HCT116 (cell line): Measurements from ENCODE around the gene CADM3.

Source experiments
- ATF3 ChIP-seq: IDR thresholded peaks from 2 replicates; pipeline ENCODE4 v1.6.1; 2012
- CEBPB ChIP-seq: IDR thresholded peaks from 2 replicates; pipeline ENCODE4 v1.6.1; 2012; ENCODE audit warnings: low read depth
- CTCF ChIP-seq, 3 experiments: fragments of 200-600 bp in 1 of 3; sonication (generic) in 1 of 3; IDR thresholded peaks in 2 of 3; conservative IDR thresholded peaks in 1 of 3; 2 replicates each; pipeline ENCODE4 v1.5.1; 2012 to 2017; ENCODE audit warnings: low read depth in 2 of 3, low read length in 2 of 3, antibody characterized with exemption in 1 of 3, borderline replicate concordance in 1 of 3, control low read depth in 1 of 3, mild to moderate bottlenecking in 1 of 3, mixed read lengths in 1 of 3, mixed run types in 1 of 3, moderate library complexity in 1 of 3; ENCODE audit not compliant: insufficient read depth in 1 of 3
- EGR1 ChIP-seq: IDR thresholded peaks from 2 replicates; pipeline ENCODE4 v1.6.1; 2012; ENCODE audit warnings: low read depth
- ELF1 ChIP-seq: IDR thresholded peaks from 2 replicates; pipeline ENCODE4 v1.6.1; 2012; ENCODE audit warnings: low read depth, borderline replicate concordance
- EZH2 ChIP-seq: fragments of 200-600 bp; sonication (generic); IDR thresholded peaks from 2 replicates; pipeline ENCODE4 v1.6.1; 2017; ENCODE audit warnings: antibody characterized with exemption, mixed run types
- EZH2phosphoT487 ChIP-seq: fragments of 200-600 bp; IDR thresholded peaks from 2 replicates; pipeline ENCODE4 v1.6.1; 2018; ENCODE audit warnings: antibody characterized with exemption, borderline replicate concordance
- FOSL1 ChIP-seq: IDR thresholded peaks from 2 replicates; pipeline ENCODE4 v1.6.1; 2012; ENCODE audit warnings: low read depth
- POLR2A ChIP-seq: IDR thresholded peaks from 2 replicates; pipeline ENCODE4 v1.7.0; 2011; ENCODE audit warnings: borderline replicate concordance; ENCODE audit not compliant: insufficient read depth, insufficient read length; ENCODE audit errors: extremely low read depth
- POLR2AphosphoS5 ChIP-seq: IDR thresholded peaks from 2 replicates; pipeline ENCODE4 v1.6.1; 2011; ENCODE audit warnings: mild to moderate bottlenecking, low read depth, low read length, moderate library complexity
- RAD21 ChIP-seq: IDR thresholded peaks from 2 replicates; pipeline ENCODE4 v1.6.1; 2012; ENCODE audit warnings: low read depth, mild to moderate bottlenecking
- YY1 ChIP-seq: IDR thresholded peaks from 2 replicates; pipeline ENCODE4 v1.6.1; 2011; ENCODE audit warnings: low read length, low read depth, moderate library complexity, mild to moderate bottlenecking; ENCODE audit not compliant: insufficient replicate concordance; ENCODE audit errors: extremely low read depth
- ZBTB33 ChIP-seq: IDR thresholded peaks from 2 replicates; pipeline ENCODE4 v1.6.1; 2011; ENCODE audit warnings: mild to moderate bottlenecking, low read length, moderate library complexity; ENCODE audit not compliant: insufficient replicate concordance; ENCODE audit errors: extremely low read depth
- TF ChIP-seq, protein P1 (sequence below): IDR thresholded peaks from 2 replicates; pipeline ENCODE4 v1.6.1; 2012; ENCODE audit warnings: low read depth

DNA sequence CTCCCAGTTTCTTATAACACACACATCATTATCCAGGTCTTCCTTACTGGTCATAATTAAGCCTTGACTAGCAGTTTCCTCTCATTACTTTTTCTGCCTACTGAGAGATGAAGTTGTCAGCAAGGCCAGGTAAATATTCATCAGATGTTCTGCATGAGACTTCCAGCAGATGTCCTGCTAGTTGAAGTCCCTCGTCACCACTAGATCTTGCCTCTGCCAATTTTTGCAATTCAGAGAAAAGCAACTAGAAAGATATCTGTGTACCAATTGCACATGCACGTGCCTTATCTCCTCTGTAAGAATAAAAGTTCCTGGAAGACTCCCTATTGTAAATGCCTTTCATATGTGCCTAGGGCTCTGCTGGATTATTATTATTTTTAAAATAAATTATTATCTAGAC is 51.6 kb downstream of the CADM3 start:
- TF ChIP-seq ELF1 = no peak
- no peak for TF ChIP-seq ZBTB33
- TF ChIP-seq CTCF (IDR thresholded peaks at IDR 0.05 in 2 of 3, conservative IDR thresholded peaks at IDR 0.05 in 1 of 3; ENCODE audit: borderline replicate concordance in 1 of 3, insufficient read depth in 1 of 3, low read depth in 2 of 3, low read length in 2 of 3) = no peak
- TF ChIP-seq RAD21 = no peak
- no peak for TF ChIP-seq POLR2A
- TF ChIP-seq CEBPB = no peak
- no peak for TF ChIP-seq EGR1
- no peak for TF ChIP-seq YY1
- TF ChIP-seq, protein P1, sequence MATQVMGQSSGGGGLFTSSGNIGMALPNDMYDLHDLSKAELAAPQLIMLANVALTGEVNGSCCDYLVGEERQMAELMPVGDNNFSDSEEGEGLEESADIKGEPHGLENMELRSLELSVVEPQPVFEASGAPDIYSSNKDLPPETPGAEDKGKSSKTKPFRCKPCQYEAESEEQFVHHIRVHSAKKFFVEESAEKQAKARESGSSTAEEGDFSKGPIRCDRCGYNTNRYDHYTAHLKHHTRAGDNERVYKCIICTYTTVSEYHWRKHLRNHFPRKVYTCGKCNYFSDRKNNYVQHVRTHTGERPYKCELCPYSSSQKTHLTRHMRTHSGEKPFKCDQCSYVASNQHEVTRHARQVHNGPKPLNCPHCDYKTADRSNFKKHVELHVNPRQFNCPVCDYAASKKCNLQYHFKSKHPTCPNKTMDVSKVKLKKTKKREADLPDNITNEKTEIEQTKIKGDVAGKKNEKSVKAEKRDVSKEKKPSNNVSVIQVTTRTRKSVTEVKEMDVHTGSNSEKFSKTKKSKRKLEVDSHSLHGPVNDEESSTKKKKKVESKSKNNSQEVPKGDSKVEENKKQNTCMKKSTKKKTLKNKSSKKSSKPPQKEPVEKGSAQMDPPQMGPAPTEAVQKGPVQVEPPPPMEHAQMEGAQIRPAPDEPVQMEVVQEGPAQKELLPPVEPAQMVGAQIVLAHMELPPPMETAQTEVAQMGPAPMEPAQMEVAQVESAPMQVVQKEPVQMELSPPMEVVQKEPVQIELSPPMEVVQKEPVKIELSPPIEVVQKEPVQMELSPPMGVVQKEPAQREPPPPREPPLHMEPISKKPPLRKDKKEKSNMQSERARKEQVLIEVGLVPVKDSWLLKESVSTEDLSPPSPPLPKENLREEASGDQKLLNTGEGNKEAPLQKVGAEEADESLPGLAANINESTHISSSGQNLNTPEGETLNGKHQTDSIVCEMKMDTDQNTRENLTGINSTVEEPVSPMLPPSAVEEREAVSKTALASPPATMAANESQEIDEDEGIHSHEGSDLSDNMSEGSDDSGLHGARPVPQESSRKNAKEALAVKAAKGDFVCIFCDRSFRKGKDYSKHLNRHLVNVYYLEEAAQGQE = no peak
- TF ChIP-seq EZH2phosphoT487 = no peak
- no peak for TF ChIP-seq ATF3
- TF ChIP-seq POLR2AphosphoS5 = no peak
- TF ChIP-seq FOSL1 = no peak
- TF ChIP-seq EZH2 = no peak
